Stimulated activated CD8-positive, alpha-beta memory T cell treated with anti-CD3 and anti-CD28 coated beads, Interleukin-4, amount 100 ng/mL, for 1 hour (primary cell): ENCODE measurements around the gene SPON1.
"Not testable (repeated sequence)": the region's sequence is repeated elsewhere in the genome, so short reads cannot be mapped to it uniquely, and the experiment has no call there.

Source experiments
- DNase-seq, 2 donors: peaks; one replicate each; pipeline ENCODE4 v3.0.0-alpha.2; 2020; ENCODE audit warnings: low read depth in 2 of 2, low spot score in 1 of 2

Gene SPON1

DNA sequence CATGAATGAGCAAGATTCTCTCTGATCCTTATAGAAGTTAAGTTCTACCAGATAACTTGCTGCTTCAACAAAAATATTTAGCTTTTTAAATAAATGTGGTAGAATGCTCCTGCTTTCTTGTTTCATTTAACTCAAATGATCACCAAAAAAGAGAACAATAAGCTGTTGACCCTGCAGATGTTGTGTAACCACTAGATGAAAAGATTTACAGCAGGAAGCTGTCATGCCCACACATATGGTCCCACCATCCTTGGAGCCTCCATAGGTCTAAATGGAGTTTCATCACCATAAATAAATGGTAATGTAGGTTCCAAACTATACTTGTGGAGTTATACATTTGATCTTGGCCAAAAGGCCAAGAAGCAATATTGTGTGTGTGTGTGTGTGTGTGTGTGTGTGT lies 277.7 kb downstream of the SPON1 start:
- no peak for DNase-seq

DNA sequence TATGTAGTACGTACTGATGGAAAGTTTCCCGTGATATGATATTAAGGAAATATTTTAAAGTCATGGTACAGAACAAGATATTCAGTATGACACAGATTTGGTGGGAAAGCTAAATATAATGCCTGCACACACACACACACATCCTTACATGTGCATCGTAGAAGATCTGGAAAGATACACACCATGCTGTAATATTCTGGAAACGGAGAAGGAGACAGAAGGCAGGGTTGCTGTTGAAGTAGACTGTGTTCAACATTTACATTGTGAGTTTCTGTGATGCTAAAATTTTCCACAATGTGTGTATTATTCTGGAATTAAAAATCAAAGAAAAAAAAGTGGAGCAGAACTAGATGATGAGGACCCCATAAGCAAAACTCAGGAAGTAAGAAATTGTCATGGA lies 278.4 kb downstream of the SPON1 start:
- no peak for DNase-seq

- no peak for DNase-seq
Measured at GRCh38 chr11:14242187-14242586, 279.7 kb downstream of the SPON1 start.

- no peak for DNase-seq
Measured at GRCh38 chr11:14242733-14243132, 280.2 kb downstream of the SPON1 start.

DNA sequence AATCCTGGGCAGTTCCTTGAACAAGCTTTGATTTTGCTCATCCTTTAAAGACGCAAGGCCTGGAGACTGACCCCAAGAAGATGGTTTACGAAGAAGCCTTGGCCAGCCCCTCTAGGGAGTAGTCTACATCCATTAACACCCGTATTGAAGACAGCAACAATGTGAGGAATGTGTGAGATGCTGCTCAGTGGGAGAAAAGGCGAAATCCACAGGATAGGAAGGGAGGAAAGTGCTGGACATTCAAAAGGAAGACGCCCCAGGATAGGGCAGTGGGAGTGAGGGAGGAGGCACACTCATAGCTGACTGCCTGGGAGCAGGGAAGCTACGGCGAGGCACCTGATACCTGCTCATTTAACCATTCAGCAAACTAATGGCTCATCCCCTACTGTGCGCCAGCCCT lies 282.4 kb downstream of the SPON1 start:
- no peak for DNase-seq

GRCh38 chr11:14245444-14245843 lies 282.9 kb downstream of the SPON1 start:
- no peak for DNase-seq

- no peak for DNase-seq
Measured at GRCh38 chr11:14248580-14248981, 286.1 kb downstream of the SPON1 start.

DNA sequence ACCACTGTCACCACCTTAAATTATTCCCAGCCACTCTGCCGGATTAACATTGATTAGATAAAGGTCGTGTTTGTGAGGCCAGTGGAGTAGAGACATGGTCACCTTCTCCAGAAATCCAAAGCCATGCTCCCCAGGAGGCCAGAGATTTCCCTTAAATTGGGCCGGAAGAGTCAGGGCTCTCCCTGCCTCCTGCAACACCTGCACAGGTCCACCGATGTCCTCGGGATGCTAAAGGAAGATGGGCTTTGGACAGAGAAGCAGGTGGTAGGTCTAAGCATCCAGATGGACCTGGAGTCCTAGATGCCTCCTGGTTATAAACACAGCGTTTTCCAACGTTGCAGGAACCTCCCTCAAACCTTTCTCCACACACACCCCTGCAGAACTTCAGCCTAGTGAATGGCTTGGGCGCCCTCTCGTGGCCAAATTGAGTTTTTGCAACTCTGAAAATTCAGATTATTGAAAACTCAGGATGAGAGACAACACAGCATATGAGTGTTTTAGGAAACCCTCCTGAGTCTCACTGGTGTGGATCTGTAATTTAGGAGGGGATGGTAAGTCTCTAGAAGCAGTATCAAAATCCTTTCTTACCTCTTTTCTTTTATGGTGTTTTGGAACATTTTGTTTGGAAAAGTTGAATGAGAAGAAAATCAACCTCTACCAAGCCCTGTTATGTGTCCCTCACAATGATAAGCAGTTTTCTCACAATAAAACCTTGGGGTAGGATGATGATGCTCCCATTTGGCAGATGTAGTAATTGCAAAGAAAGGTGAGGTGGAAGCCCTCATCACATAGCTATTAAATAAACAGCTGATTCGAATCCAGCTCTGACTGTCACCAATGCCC lies 286.8 kb downstream of the SPON1 start:
- DNase-seq, result peak; percentile 28 to 59

GRCh38 chr11:14251754-14252153 lies 289.2 kb downstream of the SPON1 start:
- no peak for DNase-seq

- DNase-seq, result not testable (repeated sequence)
Measured at GRCh38 chr11:14252501-14252900, 290.0 kb downstream of the SPON1 start.

GRCh38 chr11:14253421-14253820 lies 290.9 kb downstream of the SPON1 start:
- DNase-seq, result no peak

DNA sequence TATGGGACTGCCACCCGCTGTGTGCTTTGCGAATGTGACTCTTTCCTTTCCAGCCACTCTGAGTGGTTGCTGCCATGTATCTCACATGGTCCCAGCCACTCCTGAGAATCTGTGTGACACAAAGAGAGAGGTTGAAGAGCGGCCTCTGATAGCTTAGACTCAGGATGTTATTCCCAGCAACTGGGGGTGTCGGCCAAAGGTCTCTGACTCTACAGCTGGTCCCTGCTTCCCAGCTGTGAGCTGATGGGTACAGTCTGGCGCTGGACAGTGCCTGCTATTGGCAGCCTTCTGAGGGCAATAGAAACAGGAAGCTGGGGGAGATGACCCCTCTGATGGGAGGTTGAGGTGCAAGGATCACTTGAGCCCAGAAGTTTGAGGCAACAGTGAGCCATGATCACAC lies 291.3 kb downstream of the SPON1 start:
- no peak for DNase-seq

DNA sequence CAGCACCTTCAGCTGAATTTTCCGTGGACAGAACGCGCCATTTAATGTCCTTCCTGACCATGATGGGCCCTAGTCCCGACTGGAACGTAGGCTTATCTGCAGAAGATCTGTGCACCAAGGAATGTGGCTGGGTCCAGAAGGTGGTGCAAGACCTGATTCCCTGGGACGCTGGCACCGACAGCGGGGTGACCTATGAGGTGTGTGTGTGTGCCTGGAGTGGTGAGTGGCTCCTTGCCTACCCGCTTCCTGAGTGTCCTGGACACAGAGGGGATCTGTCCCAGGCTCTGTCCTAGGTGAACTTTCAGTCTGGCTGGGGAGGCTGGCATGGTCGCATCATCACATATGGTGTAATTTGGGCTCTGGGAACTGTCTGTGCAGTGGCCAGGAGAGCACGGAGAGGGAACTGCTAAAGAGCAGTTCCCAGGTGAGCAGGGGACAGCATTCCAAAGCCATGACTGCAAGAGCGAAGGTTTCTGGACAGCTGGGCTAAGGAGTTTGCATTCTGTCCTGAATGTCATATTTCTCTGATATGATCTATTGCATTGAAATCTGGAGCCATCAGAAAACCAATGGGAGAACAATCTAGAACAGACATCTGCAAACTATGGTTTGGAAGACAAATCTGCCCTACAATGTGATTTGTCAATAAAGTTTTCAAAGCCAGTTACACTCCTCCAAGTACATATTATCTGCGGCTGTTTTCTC lies 292.2 kb downstream of the SPON1 start:
- DNase-seq, result no peak

GRCh38 chr11:14255238-14255534 lies 292.7 kb downstream of the SPON1 start:
- DNase-seq, result no peak

GRCh38 chr11:14258221-14258935 lies 295.9 kb downstream of the SPON1 start:
- DNase-seq, result no peak

DNA sequence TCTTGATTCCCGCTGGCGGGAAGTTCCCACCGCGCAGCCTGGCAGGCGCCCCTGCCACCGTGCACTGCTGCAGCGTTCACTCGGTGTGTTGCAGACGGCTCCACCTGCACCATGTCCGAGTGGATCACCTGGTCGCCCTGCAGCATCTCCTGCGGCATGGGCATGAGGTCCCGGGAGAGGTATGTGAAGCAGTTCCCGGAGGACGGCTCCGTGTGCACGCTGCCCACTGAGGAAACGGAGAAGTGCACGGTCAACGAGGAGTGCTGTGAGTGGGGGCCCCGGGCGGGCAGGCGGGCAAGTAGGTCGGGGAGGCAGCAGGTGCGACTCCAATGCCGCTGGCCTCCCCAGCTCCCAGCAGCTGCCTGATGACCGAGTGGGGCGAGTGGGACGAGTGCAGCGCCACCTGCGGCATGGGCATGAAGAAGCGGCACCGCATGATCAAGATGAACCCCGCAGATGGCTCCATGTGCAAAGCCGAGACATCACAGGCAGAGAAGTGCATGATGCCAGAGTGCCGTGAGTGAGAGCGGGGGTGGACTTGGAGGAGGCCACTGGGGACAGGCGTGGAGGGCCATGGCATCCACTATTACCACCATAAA lies 296.8 kb downstream of the SPON1 start:
- no peak for DNase-seq

- no peak for DNase-seq
Measured at GRCh38 chr11:14259878-14260277, 297.4 kb downstream of the SPON1 start.

DNA sequence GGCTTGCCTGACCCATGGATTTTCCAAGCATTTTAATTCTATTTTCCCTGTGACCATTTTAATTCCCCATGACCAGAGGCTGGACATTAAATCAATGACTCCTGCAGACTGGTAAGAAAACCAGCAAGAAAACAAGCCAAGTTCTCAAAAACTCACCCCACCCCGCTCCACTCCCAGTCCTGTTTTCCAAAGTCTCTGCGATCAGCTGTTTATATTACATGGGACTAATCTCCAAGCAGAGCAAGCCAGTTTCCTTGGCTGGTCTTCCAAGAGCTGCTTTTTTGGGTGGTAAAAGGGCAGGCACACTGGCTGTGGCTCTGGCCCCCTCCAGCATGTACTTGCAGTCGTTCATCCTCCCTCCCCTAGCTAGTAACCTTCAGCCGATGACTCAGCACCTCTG lies 298.5 kb downstream of the SPON1 start:
- DNase-seq, result no peak

DNA sequence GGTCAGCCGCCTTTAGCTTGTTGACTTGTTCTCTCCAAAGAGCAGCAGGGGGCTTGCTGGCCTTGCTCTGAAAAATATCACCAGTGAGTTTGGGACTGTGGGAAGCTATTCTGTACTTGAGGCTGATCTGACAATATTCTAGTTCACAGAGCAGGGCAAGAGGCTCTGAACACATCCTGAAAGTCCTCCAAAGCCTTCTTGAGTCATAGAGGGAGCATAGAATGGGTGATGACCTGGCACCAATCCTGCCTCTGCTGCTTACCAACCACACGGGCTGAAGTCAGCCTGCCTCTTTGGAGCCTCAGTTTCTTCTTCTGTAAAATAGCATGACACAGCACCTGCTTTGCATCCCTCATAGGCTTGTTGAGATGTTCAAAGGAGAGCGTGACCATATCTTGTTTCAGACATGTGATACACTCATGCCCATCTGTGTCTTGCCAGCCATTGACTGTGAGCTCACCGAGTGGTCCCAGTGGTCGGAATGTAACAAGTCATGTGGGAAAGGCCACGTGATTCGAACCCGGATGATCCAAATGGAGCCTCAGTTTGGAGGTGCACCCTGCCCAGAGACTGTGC lies 299.8 kb downstream of the SPON1 start:
- DNase-seq, result no peak

DNA sequence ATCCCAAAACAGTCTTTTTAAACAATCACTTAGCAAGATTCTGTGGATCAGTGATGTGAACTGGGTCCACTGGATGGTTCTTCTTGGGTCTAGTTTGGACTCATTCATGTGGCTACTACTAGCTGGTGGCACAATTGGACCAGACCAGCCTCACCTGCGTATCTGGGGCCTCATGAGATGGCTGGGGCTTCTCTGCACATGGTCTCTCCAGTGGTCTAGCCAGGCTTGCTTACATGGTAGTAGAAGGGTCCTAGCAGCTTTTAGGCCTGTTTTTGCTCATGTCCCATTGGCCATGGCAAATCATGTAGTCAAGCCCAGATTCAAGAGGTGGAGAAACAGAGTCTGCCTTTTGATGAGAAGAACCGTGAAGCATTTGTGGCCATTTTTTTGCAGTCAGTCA lies 302.4 kb downstream of the SPON1 start:
- DNase-seq, result no peak

DNA sequence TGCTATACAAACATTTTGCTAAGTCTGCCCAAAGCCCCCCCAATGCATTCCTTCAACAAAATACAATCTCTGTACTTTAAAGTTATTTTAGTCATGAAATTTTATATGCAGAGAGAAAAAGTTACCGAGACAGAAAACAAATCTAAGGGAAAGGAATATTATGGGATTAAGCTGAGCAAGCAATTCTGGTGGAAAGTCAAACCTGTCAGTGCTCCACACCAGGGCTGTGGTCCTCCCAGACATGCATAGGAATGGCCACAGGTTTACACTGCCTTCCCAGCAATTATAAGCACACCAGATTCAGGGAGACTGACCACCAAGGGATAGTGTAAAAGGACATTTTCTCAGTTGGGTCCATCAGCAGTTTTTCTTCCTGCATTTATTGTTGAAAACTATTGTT lies 304.1 kb downstream of the SPON1 start:
- no peak for DNase-seq
